DND-41 (cell line): ENCODE results near the gene OR11A1.

Source experiments
- ATAC-seq: fragments of 200-7000 bp; cut with Tn5 transposase; 3 replicates; pipeline ENCODE4 v1.9.1; 2021; ENCODE audit warnings: low read depth; ENCODE audit not compliant: insufficient read depth
- DNase-seq: peaks from one replicate; pipeline ENCODE4 v3.0.0-alpha.2; 2020
- H2AFZ ChIP-seq: 2 replicates; pipeline ENCODE4 v1.6.0; 2012; ENCODE audit warnings: low read depth, low read length
- H3K27ac ChIP-seq: 2 replicates; pipeline ENCODE4 v1.5.1; 2012; ENCODE audit warnings: low read length, inconsistent platforms
- H3K27me3 ChIP-seq: fragments of 200-600 bp; sonication (generic); 2 replicates; pipeline ENCODE4 v1.6.0; 2012; ENCODE audit warnings: low read length, mild to moderate bottlenecking, inconsistent platforms; ENCODE audit not compliant: insufficient read depth, poor library complexity
- H3K36me3 ChIP-seq: 2 replicates; pipeline ENCODE4 v1.5.1; 2012; ENCODE audit warnings: low read length, inconsistent platforms; ENCODE audit not compliant: insufficient read depth
- H3K4me1 ChIP-seq: 2 replicates; pipeline ENCODE4 v1.5.1; 2012; ENCODE audit warnings: mild to moderate bottlenecking, low read length; ENCODE audit not compliant: insufficient read depth
- H3K4me2 ChIP-seq: 2 replicates; pipeline ENCODE4 v1.6.0; 2012; ENCODE audit warnings: mild to moderate bottlenecking, moderate library complexity, low read length, inconsistent platforms; ENCODE audit not compliant: insufficient read depth
- H3K4me3 ChIP-seq, 2 experiments: fragments of 200-600 bp in 1 of 2; shearing (Covaris generic) in 1 of 2; 2 replicates each; pipeline ENCODE4 v1.5.1; 2012 to 2016; ENCODE audit warnings: inconsistent platforms in 2 of 2, low read length in 2 of 2, mild to moderate bottlenecking in 2 of 2, low read depth in 1 of 2, moderate library complexity in 1 of 2
- H3K79me2 ChIP-seq: 2 replicates; pipeline ENCODE4 v1.6.0; 2012; ENCODE audit warnings: low read length, inconsistent platforms; ENCODE audit not compliant: insufficient read depth
- H3K9ac ChIP-seq: 2 replicates; pipeline ENCODE4 v1.6.0; 2012; ENCODE audit warnings: low read depth, mild to moderate bottlenecking, inconsistent platforms, low read length, moderate library complexity
- H3K9me3 ChIP-seq: 2 replicates; pipeline ENCODE4 v1.5.1; 2012; ENCODE audit warnings: low read length, moderate library complexity, mild to moderate bottlenecking, inconsistent platforms; ENCODE audit not compliant: insufficient read depth, severe bottlenecking
- H4K20me1 ChIP-seq: 2 replicates; pipeline ENCODE4 v1.6.0; 2012; ENCODE audit warnings: low read length; ENCODE audit not compliant: insufficient read depth
- CTCF ChIP-seq: IDR thresholded peaks from 2 replicates; pipeline ENCODE4 v1.5.1; 2012; ENCODE audit warnings: borderline replicate concordance, low read length, moderate library complexity, mild to moderate bottlenecking; ENCODE audit not compliant: poor library complexity, severe bottlenecking; ENCODE audit errors: extremely low read depth
- EZH2 ChIP-seq: IDR thresholded peaks from 3 replicates; pipeline ENCODE4 v1.6.1; 2012; ENCODE audit warnings: borderline replicate concordance, low read depth, mild to moderate bottlenecking, moderate library complexity, low read length, inconsistent platforms; ENCODE audit not compliant: severe bottlenecking

Gene OR11A1

GRCh38 chr6:29500594-29500993 is 43.7 kb upstream of the OR11A1 start:
- Histone ChIP-seq H3K9ac (no peak overlapping the region), H3K79me2 (no peaks in the 10 kb centered on the region), H3K4me3 (no peak overlapping the region), H3K4me2 (no peak overlapping the region), H4K20me1 (no peaks in the 10 kb centered on the region), H2AFZ (no peak overlapping the region), H3K27ac (no peak overlapping the region), H3K4me1 (no peaks in the 10 kb centered on the region), H3K9me3 (no peaks in the 10 kb centered on the region), H3K36me3 (no peaks in the 10 kb centered on the region), H3K27me3 (peaks cover 13% of the 10 kb centered on the region)
- ATAC-seq (no peak), DNase-seq (no peak)
- no peak for TF ChIP-seq CTCF
- TF ChIP-seq EZH2, result no peak

GRCh38 chr6:29499704-29500103 is 42.8 kb upstream of the OR11A1 start:
- Histone ChIP-seq H3K9me3 (no peaks in the 10 kb centered on the region), H2AFZ (no peak overlapping the region), H3K4me3 (no peak overlapping the region), H3K79me2 (no peaks in the 10 kb centered on the region), H3K36me3 (no peaks in the 10 kb centered on the region), H3K4me2 (no peak overlapping the region), H3K27ac (no peak overlapping the region), H3K9ac (no peak overlapping the region), H3K27me3 (peaks cover 14% of the 10 kb centered on the region), H3K4me1 (no peaks in the 10 kb centered on the region), H4K20me1 (no peaks in the 10 kb centered on the region)
- ATAC-seq (no peak), DNase-seq (no peak)
- TF ChIP-seq EZH2 (no peak), CTCF (no peak)

- H3K27ac ChIP-seq, result no peak overlapping the region
- H3K4me3 ChIP-seq, result no peak overlapping the region
- no peak for TF ChIP-seq CTCF
- no peak for TF ChIP-seq EZH2
- H3K9me3 ChIP-seq, result no peaks in the 10 kb centered on the region
- H3K4me2 ChIP-seq, result no peak overlapping the region
- H3K4me1 ChIP-seq, result no peaks in the 10 kb centered on the region
- H3K79me2 ChIP-seq, result no peaks in the 10 kb centered on the region
- DNase-seq (no peak), ATAC-seq (no peak)
- H3K27me3 ChIP-seq, result peaks cover 19% of the 10 kb centered on the region
- H2AFZ ChIP-seq, result no peak overlapping the region
- no peak overlapping the region for H3K9ac ChIP-seq
- no peaks in the 10 kb centered on the region for H3K36me3 ChIP-seq
- no peaks in the 10 kb centered on the region for H4K20me1 ChIP-seq
Measured at GRCh38 chr6:29496961-29497360, 40.1 kb upstream of the OR11A1 start.

- H3K27ac ChIP-seq, result no peak overlapping the region
- DNase-seq, result no peak
- no peak for ATAC-seq
- H2AFZ ChIP-seq, result no peak overlapping the region
- no peak overlapping the region for H3K9ac ChIP-seq
- H3K79me2 ChIP-seq, result no peaks in the 10 kb centered on the region
- no peaks in the 10 kb centered on the region for H3K4me1 ChIP-seq
- H3K36me3 ChIP-seq, result no peaks in the 10 kb centered on the region
- no peak overlapping the region for H3K4me2 ChIP-seq
- TF ChIP-seq EZH2 (no peak), CTCF (no peak)
- no peaks in the 10 kb centered on the region for H4K20me1 ChIP-seq
- no peaks in the 10 kb centered on the region for H3K9me3 ChIP-seq
- peaks cover 19% of the 10 kb centered on the region for H3K27me3 ChIP-seq
- H3K4me3 ChIP-seq, result no peak overlapping the region
Measured at GRCh38 chr6:29495571-29495970, 38.7 kb upstream of the OR11A1 start.
